ENCODE data around the gene OR2S2. TPM values are rescaled to one million over a fixed set of nuclear protein-coding genes. Genes with fewer than 3 reads are reported as not detected.

Gene OR2S2, protein sequence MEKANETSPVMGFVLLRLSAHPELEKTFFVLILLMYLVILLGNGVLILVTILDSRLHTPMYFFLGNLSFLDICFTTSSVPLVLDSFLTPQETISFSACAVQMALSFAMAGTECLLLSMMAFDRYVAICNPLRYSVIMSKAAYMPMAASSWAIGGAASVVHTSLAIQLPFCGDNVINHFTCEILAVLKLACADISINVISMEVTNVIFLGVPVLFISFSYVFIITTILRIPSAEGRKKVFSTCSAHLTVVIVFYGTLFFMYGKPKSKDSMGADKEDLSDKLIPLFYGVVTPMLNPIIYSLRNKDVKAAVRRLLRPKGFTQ
- polyA plus RNA-seq (2013, experiment 1 of 2) = not detected
- polyA plus RNA-seq (2013, experiment 2 of 2) = not detected

DNA sequence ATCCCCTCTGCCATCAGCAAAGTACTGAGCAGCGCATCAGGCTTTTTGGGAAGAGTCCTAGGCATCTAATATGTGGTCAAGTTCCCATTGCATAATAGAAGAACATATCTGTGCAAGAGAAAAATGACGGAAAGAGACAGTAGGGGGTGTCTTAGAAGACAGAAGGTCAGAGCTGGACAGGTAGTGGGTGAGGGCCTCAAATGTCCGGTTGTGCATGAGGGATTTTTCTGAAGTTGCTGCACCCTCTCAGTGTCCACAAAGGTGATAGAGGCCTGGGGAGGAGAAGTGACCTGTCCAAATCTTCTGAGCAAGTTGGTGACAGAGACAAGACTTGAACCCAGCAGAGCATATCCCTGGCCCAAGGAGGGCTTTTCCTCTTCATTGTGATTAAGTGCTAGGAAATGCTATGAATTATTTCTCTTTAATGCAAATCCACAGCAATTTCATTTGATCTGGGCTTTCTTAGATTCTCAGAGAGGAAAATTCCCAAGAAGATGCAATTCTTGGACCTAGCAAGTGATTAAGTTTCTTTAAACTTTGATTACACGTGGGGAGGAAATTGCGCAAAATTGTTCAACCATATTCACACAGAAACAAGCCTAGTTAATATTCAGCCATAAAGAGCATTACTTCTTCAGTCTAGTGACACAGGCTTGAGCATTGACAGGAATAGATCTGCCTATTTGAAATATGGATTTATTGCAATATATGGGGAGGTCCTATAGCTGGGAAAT, at the start of gene OR2S2:
Gene OR2S2 (minus strand): TSS at position 51 of the 734 bp plus-strand sequence. CDS start 56 bp downstream, outside the sequence.
- Histone ChIP-seq H2BK5ac (ENCODE audit: low read depth, low read length, poor library complexity, severe bottlenecking) (no peak within 1 kb of the TSS), H3K27ac (ENCODE audit: low read length, poor library complexity, severe bottlenecking) (no peak within 1 kb of the TSS), H2BK15ac (ENCODE audit: low read depth, poor library complexity, severe bottlenecking) (peak within 1 kb of the TSS; percentile 1), H3K36me3 (ENCODE audit: control insufficient read depth in 1 of 2, insufficient read depth in 2 of 2, low read depth in 1 of 2, low read length in 2 of 2) (no peaks in the 10 kb centered on the region), H4K8ac (ENCODE audit: low read length) (no peak within 1 kb of the TSS), H2BK12ac (ENCODE audit: low read length in 2 of 2) (no peak within 1 kb of the TSS), H2AFZ (ENCODE audit: low read depth, low read length) (no peak within 1 kb of the TSS), H3K4ac (ENCODE audit: low read depth in 1 of 2, low read length in 2 of 2) (no peak within 1 kb of the TSS), H3K4me1 (ENCODE audit: control insufficient read depth, insufficient read depth, low read depth, low read length) (no peaks in the 10 kb centered on the region), H3K79me1 (replicated peaks; ENCODE audit: low read length, poor library complexity, severe bottlenecking) (no peaks in the 10 kb centered on the region), H3K9ac (ENCODE audit: low read length) (no peak within 1 kb of the TSS), H2BK120ac (ENCODE audit: low read depth, low read length) (no peak within 1 kb of the TSS), H3K14ac (ENCODE audit: low read length in 2 of 2) (no peak within 1 kb of the TSS), H3K18ac (ENCODE audit: low read depth in 1 of 2, low read length in 2 of 2) (no peak within 1 kb of the TSS), H2AK5ac (ENCODE audit: low read length, severe bottlenecking) (no peak within 1 kb of the TSS), H4K91ac (ENCODE audit: low read length) (no peak within 1 kb of the TSS), H3K27me3 (ENCODE audit: control insufficient read depth in 1 of 2, insufficient read depth in 1 of 2, low read length in 2 of 2) (peaks cover 0 to 22% of the 10 kb centered on the region in 2 experiments), H3K4me2 (ENCODE audit: low read length, poor library complexity, severe bottlenecking) (no peak within 1 kb of the TSS), H3K23ac (ENCODE audit: low read length in 2 of 2) (no peak within 1 kb of the TSS), H3K4me3 (ENCODE audit: insufficient read depth in 1 of 2, low read depth in 1 of 2, low read length in 2 of 2) (no peak within 1 kb of the TSS), H3K9me3 (ENCODE audit: control insufficient read depth, low read length) (no peaks in the 10 kb centered on the region)
- no peak for DNase-seq
- WGBS = 90% methylated on average over 5 of the region's 5 CpGs

DNA sequence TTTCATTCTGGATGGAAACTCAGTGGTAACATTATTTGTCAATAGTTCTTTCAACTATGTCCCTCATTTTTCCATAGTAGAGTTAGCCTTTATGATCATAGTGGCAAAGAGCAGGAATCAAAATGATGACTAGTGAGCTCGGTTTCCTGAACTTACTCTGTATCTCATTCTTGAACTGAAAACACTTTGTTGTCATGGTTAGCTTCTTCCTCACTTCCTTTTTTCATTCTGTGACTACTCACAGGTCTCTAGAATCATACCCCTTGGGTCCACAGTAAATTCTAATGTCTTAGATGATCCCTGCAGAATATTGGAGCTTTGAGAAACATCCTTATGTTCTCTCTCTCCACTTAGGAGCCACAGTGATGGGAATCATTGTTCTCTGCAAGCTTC, 49.4 kb upstream of the OR2S2 start:
- Histone ChIP-seq H3K18ac (ENCODE audit: low read depth in 1 of 2, low read length in 2 of 2) (no peak overlapping the region), H4K91ac (ENCODE audit: low read length) (no peak overlapping the region), H2AFZ (ENCODE audit: low read depth, low read length) (no peak overlapping the region), H3K23ac (ENCODE audit: low read length in 2 of 2) (no peak overlapping the region), H2AK5ac (ENCODE audit: low read length, severe bottlenecking) (no peak overlapping the region), H2BK12ac (ENCODE audit: low read length in 2 of 2) (no peak overlapping the region), H2BK5ac (ENCODE audit: low read depth, low read length, poor library complexity, severe bottlenecking) (no peak overlapping the region), H3K79me1 (replicated peaks; ENCODE audit: low read length, poor library complexity, severe bottlenecking) (no peaks in the 10 kb centered on the region), H3K9me3 (ENCODE audit: control insufficient read depth, low read length) (peaks cover 15% of the 10 kb centered on the region), H3K4me3 (ENCODE audit: insufficient read depth in 1 of 2, low read depth in 1 of 2, low read length in 2 of 2) (no peak overlapping the region), H2BK15ac (ENCODE audit: low read depth, poor library complexity, severe bottlenecking) (no peak overlapping the region), H3K14ac (ENCODE audit: low read length in 2 of 2) (no peak overlapping the region), H2BK120ac (ENCODE audit: low read depth, low read length) (no peak overlapping the region), H3K4me2 (ENCODE audit: low read length, poor library complexity, severe bottlenecking) (no peak overlapping the region), H3K4me1 (ENCODE audit: control insufficient read depth, insufficient read depth, low read depth, low read length) (no peaks in the 10 kb centered on the region), H3K9ac (ENCODE audit: low read length) (no peak overlapping the region), H3K27me3 (ENCODE audit: control insufficient read depth in 1 of 2, insufficient read depth in 1 of 2, low read length in 2 of 2) (peaks cover 3 to 55% of the 10 kb centered on the region in 2 experiments), H3K27ac (ENCODE audit: low read length, poor library complexity, severe bottlenecking) (no peak overlapping the region), H4K8ac (ENCODE audit: low read length) (no peak overlapping the region), H3K4ac (ENCODE audit: low read depth in 1 of 2, low read length in 2 of 2) (no peak overlapping the region), H3K36me3 (ENCODE audit: control insufficient read depth in 1 of 2, insufficient read depth in 2 of 2, low read depth in 1 of 2, low read length in 2 of 2) (no peaks in the 10 kb centered on the region)
- no peak for DNase-seq
- WGBS = 100% methylated on average over 1 of the region's 1 CpG

DNA sequence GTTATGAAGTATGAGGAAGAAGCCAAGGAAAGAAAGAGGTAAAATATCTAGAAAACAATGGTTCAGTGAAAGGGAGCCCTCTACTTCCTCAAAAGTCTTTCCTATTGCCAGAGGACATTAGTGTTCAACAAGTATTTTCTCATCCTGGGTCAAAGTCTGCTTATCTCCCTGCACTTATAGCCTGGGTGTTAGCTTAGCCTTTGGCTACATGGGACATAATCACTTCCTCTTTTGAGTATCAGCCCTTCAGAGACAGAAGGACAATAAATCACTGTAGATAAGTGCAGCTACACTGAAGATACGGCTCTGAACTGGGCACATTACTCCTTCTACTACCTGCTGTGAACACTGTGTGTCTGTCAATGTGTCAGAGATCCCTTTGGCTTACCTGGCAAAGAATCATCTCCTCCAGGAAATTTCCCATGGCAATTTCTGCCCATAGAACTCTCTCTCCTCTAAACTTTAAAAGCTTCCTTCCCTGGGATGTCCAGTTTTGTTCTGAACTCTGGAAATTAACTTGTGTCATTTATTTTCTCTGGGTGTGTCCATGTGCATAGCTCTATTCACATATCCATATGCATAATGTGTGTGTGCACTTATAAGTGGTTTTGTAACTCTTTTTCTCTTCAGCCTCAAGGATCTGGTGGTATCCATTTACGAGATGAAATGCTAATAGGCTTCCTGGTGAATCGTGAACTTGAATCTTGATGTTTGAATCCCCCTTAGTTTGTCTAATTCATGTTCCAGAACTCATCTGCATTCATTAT, 48.8 kb upstream of the OR2S2 start:
- Histone ChIP-seq H2BK15ac (ENCODE audit: low read depth, poor library complexity, severe bottlenecking) (no peak overlapping the region), H2BK120ac (ENCODE audit: low read depth, low read length) (no peak overlapping the region), H2AFZ (ENCODE audit: low read depth, low read length) (no peak overlapping the region), H3K23ac (ENCODE audit: low read length in 2 of 2) (no peak overlapping the region), H2BK5ac (ENCODE audit: low read depth, low read length, poor library complexity, severe bottlenecking) (no peak overlapping the region), H4K8ac (ENCODE audit: low read length) (no peak overlapping the region), H4K91ac (ENCODE audit: low read length) (no peak overlapping the region), H3K14ac (ENCODE audit: low read length in 2 of 2) (no peak overlapping the region), H3K4me3 (ENCODE audit: insufficient read depth in 1 of 2, low read depth in 1 of 2, low read length in 2 of 2) (no peak overlapping the region), H3K27me3 (ENCODE audit: control insufficient read depth in 1 of 2, insufficient read depth in 1 of 2, low read length in 2 of 2) (peaks cover 4 to 49% of the 10 kb centered on the region in 2 experiments), H3K9ac (ENCODE audit: low read length) (no peak overlapping the region), H3K36me3 (ENCODE audit: control insufficient read depth in 1 of 2, insufficient read depth in 2 of 2, low read depth in 1 of 2, low read length in 2 of 2) (no peaks in the 10 kb centered on the region), H3K4me1 (ENCODE audit: control insufficient read depth, insufficient read depth, low read depth, low read length) (no peaks in the 10 kb centered on the region), H3K9me3 (ENCODE audit: control insufficient read depth, low read length) (peaks cover 15% of the 10 kb centered on the region), H3K79me1 (replicated peaks; ENCODE audit: low read length, poor library complexity, severe bottlenecking) (no peaks in the 10 kb centered on the region), H3K4ac (ENCODE audit: low read depth in 1 of 2, low read length in 2 of 2) (no peak overlapping the region), H2AK5ac (ENCODE audit: low read length, severe bottlenecking) (no peak overlapping the region), H3K4me2 (ENCODE audit: low read length, poor library complexity, severe bottlenecking) (no peak overlapping the region), H2BK12ac (ENCODE audit: low read length in 2 of 2) (no peak overlapping the region), H3K27ac (ENCODE audit: low read length, poor library complexity, severe bottlenecking) (no peak overlapping the region), H3K18ac (ENCODE audit: low read depth in 1 of 2, low read length in 2 of 2) (no peak overlapping the region)
- DNase-seq = no peak
- WGBS = 65% methylated on average over 3 of the region's 3 CpGs

DNA sequence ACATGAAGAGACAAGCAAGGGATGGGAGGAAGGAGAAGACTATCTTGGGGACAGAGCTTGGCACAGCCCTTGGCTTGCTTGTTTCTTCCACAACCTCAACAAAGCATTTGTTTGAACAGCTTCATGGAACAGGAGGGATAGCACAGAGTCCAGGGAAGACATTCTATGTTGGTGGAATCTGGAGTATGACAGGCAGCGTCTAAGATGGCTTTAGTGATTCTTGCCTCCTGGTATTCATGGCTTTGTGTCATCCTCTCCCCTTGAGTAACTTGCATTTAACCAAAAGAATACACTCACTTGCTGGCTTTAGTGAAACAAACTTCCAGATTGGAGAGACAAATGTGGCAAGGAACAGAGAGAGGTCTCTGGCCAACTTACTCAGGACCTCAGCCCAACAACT, 47.9 kb upstream of the OR2S2 start:
- Histone ChIP-seq H3K79me1 (replicated peaks; ENCODE audit: low read length, poor library complexity, severe bottlenecking) (no peaks in the 10 kb centered on the region), H4K91ac (ENCODE audit: low read length) (no peak overlapping the region), H2BK12ac (ENCODE audit: low read length in 2 of 2) (no peak overlapping the region), H3K4me3 (ENCODE audit: insufficient read depth in 1 of 2, low read depth in 1 of 2, low read length in 2 of 2) (no peak overlapping the region), H3K36me3 (ENCODE audit: control insufficient read depth in 1 of 2, insufficient read depth in 2 of 2, low read depth in 1 of 2, low read length in 2 of 2) (no peaks in the 10 kb centered on the region), H2AFZ (ENCODE audit: low read depth, low read length) (no peak overlapping the region), H3K9ac (ENCODE audit: low read length) (no peak overlapping the region), H3K14ac (ENCODE audit: low read length in 2 of 2) (no peak overlapping the region), H2BK120ac (ENCODE audit: low read depth, low read length) (no peak overlapping the region), H4K8ac (ENCODE audit: low read length) (no peak overlapping the region), H3K27me3 (ENCODE audit: control insufficient read depth in 1 of 2, insufficient read depth in 1 of 2, low read length in 2 of 2) (peaks cover 4 to 45% of the 10 kb centered on the region in 2 experiments), H3K4me2 (ENCODE audit: low read length, poor library complexity, severe bottlenecking) (no peak overlapping the region), H3K27ac (ENCODE audit: low read length, poor library complexity, severe bottlenecking) (no peak overlapping the region), H2BK5ac (ENCODE audit: low read depth, low read length, poor library complexity, severe bottlenecking) (no peak overlapping the region), H2AK5ac (ENCODE audit: low read length, severe bottlenecking) (no peak overlapping the region), H3K18ac (ENCODE audit: low read depth in 1 of 2, low read length in 2 of 2) (no peak overlapping the region), H3K4me1 (ENCODE audit: control insufficient read depth, insufficient read depth, low read depth, low read length) (no peaks in the 10 kb centered on the region), H3K9me3 (ENCODE audit: control insufficient read depth, low read length) (peaks cover 15% of the 10 kb centered on the region), H3K23ac (ENCODE audit: low read length in 2 of 2) (no peak overlapping the region), H2BK15ac (ENCODE audit: low read depth, poor library complexity, severe bottlenecking) (no peak overlapping the region), H3K4ac (ENCODE audit: low read depth in 1 of 2, low read length in 2 of 2) (no peak overlapping the region)
- WGBS = 100% methylated on average over 1 of the region's 1 CpG
- no peak for DNase-seq
